ENCODE data around the gene TEX2.

TEX2 gene

DNA sequence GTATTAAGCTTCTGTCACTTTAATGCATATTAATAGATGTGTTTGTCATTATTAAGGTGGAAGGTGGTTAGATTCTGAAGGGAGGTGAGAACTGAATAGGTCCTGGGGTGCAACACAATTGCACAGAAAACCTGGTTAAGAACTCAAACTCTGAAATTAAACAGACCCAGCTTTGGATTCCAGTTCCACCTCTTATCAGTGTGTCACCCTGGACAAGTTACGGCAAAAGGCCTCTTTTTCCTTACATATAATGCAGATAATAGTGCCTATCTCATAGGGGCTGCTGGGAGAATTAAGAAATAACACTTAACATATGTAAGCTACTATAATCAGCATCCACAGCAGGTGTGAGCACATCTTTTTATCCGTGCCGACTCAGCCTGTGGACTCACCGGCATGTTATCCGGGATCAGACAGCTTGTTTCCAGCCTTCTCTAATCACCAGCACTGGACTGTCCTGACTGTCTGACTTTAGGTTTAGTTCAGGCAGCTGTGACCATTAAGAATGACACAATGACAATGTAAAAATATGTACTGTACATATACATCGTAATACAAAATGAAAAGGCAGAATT lies 31.4 kb downstream of the TEX2 start:
- in situ Hi-C loops (cut with HindIII; ENCODE audit: low sequenced_read_pairs): no loop called here
- TF ChIP-seq, protein P1, sequence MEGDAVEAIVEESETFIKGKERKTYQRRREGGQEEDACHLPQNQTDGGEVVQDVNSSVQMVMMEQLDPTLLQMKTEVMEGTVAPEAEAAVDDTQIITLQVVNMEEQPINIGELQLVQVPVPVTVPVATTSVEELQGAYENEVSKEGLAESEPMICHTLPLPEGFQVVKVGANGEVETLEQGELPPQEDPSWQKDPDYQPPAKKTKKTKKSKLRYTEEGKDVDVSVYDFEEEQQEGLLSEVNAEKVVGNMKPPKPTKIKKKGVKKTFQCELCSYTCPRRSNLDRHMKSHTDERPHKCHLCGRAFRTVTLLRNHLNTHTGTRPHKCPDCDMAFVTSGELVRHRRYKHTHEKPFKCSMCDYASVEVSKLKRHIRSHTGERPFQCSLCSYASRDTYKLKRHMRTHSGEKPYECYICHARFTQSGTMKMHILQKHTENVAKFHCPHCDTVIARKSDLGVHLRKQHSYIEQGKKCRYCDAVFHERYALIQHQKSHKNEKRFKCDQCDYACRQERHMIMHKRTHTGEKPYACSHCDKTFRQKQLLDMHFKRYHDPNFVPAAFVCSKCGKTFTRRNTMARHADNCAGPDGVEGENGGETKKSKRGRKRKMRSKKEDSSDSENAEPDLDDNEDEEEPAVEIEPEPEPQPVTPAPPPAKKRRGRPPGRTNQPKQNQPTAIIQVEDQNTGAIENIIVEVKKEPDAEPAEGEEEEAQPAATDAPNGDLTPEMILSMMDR (IDR thresholded peaks at IDR 0.05; ENCODE audit: low read depth, low read length, missing control alignments): no peak
- H3K4me3 ChIP-seq (ENCODE audit: low read depth, low read length): no peak overlapping the region
- DNase-seq (ENCODE audit: low read depth): no peak

DNA sequence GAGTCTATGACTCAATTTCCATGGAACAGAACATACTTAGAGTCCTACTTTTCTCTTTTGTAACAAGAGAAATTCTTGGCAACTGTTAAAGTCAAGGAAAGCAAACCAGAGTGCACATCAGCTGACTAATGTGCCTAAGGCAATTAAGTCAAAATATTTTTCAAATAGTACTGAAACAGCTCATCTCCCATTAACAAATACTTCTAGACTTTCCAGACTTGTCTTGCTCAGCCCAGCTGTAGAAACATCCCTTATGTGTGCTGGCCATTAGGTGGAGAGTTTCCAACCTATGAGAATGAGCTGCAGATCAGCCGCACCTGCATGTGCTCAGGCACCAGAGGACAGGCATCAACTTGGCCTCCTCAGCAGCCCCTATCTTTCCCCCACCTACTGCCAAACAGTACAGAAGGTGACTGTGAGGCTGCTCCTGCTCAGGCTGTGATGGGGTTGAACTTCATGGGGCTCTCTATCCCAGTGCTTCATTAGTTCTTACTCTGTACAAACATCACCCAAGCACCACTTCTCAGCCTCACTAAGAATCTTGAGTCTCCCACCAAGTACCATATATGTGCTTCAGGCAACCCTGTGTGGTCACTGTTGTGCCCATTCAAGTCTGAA lies 32.2 kb downstream of the TEX2 start:
- in situ Hi-C loops (cut with HindIII; ENCODE audit: low sequenced_read_pairs): no loop called here

DNA sequence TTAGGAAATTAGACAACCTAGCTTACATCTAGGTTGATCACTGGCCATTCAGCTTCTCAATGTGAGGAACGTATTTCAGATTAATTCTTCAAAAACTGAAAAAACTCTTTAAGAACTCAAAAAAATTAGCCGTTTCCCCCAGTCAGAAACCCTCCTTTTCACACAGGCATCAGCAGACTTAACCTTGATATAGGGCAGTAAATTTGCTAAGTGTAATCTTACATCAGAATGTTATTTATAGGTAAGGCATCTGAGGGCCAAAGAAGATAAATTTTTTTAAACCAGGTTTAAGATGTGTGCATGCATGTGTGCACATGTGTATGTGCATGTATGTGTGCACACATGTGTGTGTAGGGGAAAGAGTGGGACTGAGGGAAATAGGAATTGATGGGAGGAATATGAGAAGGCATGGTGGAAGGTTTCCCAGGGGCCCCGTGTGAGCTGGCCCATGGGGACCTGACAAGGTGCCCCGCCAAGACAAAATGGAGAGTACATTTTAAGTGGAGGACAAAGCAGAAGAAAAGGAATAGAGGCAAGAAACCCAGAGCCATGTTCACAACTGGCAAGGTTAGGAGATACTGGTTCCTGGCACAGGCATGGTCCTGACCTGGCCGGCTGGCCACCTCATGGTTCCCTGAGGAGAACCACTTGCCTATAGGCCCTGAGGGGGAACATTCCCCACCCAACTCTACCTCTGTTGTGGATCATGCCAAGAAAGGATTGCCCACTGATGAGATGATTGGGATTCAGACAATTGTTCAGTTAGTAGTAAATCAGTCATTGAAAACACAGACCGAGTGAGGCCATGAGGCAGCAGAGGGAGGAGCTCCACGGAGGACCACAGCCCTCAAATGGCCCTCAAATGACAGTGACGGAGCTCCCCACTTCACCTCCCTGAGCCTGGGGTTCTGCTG lies 33.0 kb downstream of the TEX2 start:
- in situ Hi-C loops (cut with HindIII; ENCODE audit: low sequenced_read_pairs): no loop called here
- DNase-seq (ENCODE audit: low read depth): no peak
- H3K4me3 ChIP-seq (ENCODE audit: low read depth, low read length): no peak overlapping the region
- TF ChIP-seq, protein P1 (IDR thresholded peaks at IDR 0.05; ENCODE audit: low read depth, low read length, missing control alignments): no peak

More for the DNA sequence above, 32.2 kb downstream of the TEX2 start:
- H3K4me3 ChIP-seq (ENCODE audit: low read depth, low read length): no peak overlapping the region
- peak; percentile 79 for DNase-seq (ENCODE audit: low read depth)
- TF ChIP-seq, protein P1 (IDR thresholded peaks at IDR 0.05; ENCODE audit: low read depth, low read length, missing control alignments): no peak

DNA sequence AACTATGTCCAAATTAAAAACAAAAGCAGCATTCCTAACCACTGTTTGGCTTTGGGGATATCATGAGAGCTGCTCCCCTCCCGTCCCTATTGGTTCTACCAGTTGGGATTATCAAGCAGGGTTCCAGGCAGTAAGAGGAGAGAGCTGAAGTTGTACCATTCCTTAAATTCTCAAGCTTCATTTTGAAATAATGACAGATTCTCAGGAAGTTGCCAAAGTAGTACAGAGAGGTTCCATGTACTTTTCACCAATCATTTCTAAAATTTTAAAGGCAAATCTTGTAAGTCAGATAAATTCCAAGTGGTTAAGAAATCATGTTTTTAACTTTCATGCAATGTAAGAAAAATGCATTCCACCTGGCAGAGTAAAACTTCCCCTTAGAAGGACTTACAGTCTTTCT lies 36.9 kb downstream of the TEX2 start:
- no peak for DNase-seq (ENCODE audit: low read depth)
- no peak overlapping the region for H3K4me3 ChIP-seq (ENCODE audit: low read depth, low read length)
- in situ Hi-C loops (cut with HindIII; ENCODE audit: low sequenced_read_pairs): no loop called here
- TF ChIP-seq, protein P1 (IDR thresholded peaks at IDR 0.05; ENCODE audit: low read depth, low read length, missing control alignments): no peak

DNA sequence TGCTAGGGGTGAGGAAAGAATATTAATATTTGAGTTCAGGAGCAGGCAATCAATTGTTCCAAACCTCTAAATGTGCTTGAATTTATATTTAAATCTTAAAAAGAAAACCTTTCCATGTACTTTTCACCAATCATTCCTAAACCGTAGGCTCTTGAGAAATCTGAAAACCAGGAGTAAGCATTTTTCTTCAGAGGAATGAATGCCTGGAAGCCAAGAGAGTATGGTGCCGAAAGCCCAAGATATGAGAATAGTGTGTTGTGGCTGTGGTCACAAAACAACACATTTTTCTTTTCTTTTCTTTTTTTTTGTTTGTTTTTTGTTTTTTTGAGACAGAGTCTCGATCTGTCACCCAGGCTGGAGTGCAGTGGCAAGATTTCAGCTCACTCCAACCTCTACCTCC lies 37.6 kb downstream of the TEX2 start:
- TF ChIP-seq, protein P1 (IDR thresholded peaks at IDR 0.05; ENCODE audit: low read depth, low read length, missing control alignments): no peak
- in situ Hi-C loops (cut with HindIII; ENCODE audit: low sequenced_read_pairs): no loop called here
- DNase-seq (ENCODE audit: low read depth): no peak
- no peak overlapping the region for H3K4me3 ChIP-seq (ENCODE audit: low read depth, low read length)

DNA sequence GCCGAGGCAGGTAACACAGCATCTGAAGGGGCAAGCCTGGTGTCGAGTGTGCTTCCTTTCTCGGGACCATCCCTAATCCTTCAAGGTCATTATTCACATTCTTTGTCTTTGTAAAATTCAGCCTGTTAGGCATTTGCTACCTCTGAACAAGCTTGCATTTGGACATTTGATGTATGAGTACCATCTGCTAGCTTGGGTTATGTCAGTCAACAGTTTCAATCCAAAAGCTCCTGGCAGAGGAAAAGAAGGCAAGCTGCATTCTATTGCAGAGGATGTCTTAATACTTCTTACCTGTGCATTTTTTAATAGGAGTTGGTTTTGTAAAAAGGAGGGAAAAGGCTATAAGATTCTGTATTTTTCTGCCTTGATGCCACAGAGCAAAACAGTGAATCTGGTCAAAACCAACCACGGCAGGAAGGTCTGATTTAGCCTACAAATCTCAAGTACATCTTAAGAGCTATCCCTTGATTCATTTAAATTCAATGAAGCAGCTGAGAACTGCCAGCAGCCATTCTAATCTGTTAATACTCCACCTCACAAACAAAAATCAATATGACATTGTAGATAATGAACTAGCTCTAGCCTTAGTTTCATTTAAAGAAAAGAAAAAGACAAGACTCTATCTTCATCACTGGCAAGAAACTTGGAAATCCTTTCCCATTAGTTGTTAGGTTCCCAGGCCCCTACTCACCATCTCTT lies 39.0 kb downstream of the TEX2 start:
- in situ Hi-C loops (cut with HindIII; ENCODE audit: low sequenced_read_pairs): no loop called here
- H3K4me3 ChIP-seq (ENCODE audit: low read depth, low read length): no peak overlapping the region
- DNase-seq (ENCODE audit: low read depth): no peak
- TF ChIP-seq, protein P1 (IDR thresholded peaks at IDR 0.05; ENCODE audit: low read depth, low read length, missing control alignments): no peak
